Liver (tissue), 9 donors: ENCODE results near the gene LRCH4. TPM values are rescaled to one million over a fixed set of nuclear protein-coding genes. Genes with fewer than 3 reads are reported as not detected.

Experiments
- DNase-seq: peaks from one replicate; pipeline ENCODE4 v3.0.0-alpha.2; 2017; ENCODE audit warnings: low spot score
- H3K27ac ChIP-seq, 2 donors: one replicate each; pipeline ENCODE4 v1.7.0; 2013; ENCODE audit warnings: inconsistent platforms in 2 of 2, low read length in 2 of 2, control low read depth in 1 of 2, low read depth in 1 of 2, mild to moderate bottlenecking in 1 of 2
- H3K27me3 ChIP-seq, 4 donors: one replicate each; pipeline versions ENCODE4 v1.6.1 to v1.7.0; 2013; ENCODE audit warnings: low read length in 3 of 4, inconsistent platforms in 1 of 4, mild to moderate bottlenecking in 1 of 4, moderate library complexity in 1 of 4; ENCODE audit not compliant: control insufficient read depth in 4 of 4, insufficient read depth in 4 of 4
- H3K36me3 ChIP-seq, 4 donors: one replicate each; pipeline versions ENCODE4 v1.6.1 to v1.7.0; 2013; ENCODE audit warnings: low read length in 3 of 4, mild to moderate bottlenecking in 3 of 4, low read depth in 1 of 4, moderate library complexity in 1 of 4; ENCODE audit not compliant: control insufficient read depth in 4 of 4, insufficient read depth in 3 of 4
- H3K4me1 ChIP-seq, 4 donors: one replicate each; pipeline versions ENCODE4 v1.6.1 to v1.7.0; 2013; ENCODE audit warnings: low read length in 3 of 4, mild to moderate bottlenecking in 3 of 4, moderate library complexity in 1 of 4; ENCODE audit not compliant: control insufficient read depth in 4 of 4, insufficient read depth in 4 of 4
- H3K4me3 ChIP-seq, 3 donors: one replicate each; pipeline versions ENCODE4 v1.6.1 to v1.7.0; 2013; ENCODE audit warnings: low read length in 3 of 3, control low read depth in 1 of 3, low read depth in 1 of 3, mild to moderate bottlenecking in 1 of 3
- H3K9ac ChIP-seq, 2 donors: one replicate each; pipeline ENCODE4 v1.7.0; 2013; ENCODE audit warnings: low read length in 2 of 2, mild to moderate bottlenecking in 2 of 2, moderate library complexity in 2 of 2, control low read depth in 1 of 2, low read depth in 1 of 2
- H3K9me3 ChIP-seq, 4 donors: one replicate each; pipeline versions ENCODE4 v1.6.1 to v1.7.0; 2013; ENCODE audit warnings: low read length in 3 of 4; ENCODE audit not compliant: control insufficient read depth in 4 of 4
- HNF4A ChIP-seq, 2 donors: conservative IDR thresholded peaks; 2 replicates each; pipeline ENCODE4 v1.6.1; 2016; ENCODE audit warnings: antibody characterized with exemption in 2 of 2, mild to moderate bottlenecking in 2 of 2
- NR2F2 ChIP-seq: IDR thresholded peaks from 2 replicates; pipeline ENCODE4 v1.6.1; 2016; ENCODE audit warnings: antibody characterized with exemption
- RXRA ChIP-seq, 2 donors: IDR thresholded peaks; 2 replicates each; pipeline ENCODE4 v1.6.1; 2017 to 2018; ENCODE audit warnings: antibody characterized with exemption in 2 of 2, mild to moderate bottlenecking in 1 of 2
- SP1 ChIP-seq: IDR thresholded peaks from 2 replicates; pipeline ENCODE4 v1.6.1; 2018; ENCODE audit warnings: antibody characterized with exemption, mild to moderate bottlenecking
- TAF1 ChIP-seq: conservative IDR thresholded peaks from 2 replicates; pipeline ENCODE4 v1.6.1; 2016; ENCODE audit warnings: antibody characterized with exemption, mild to moderate bottlenecking
- WGBS: extraction: QIAGEN DNeasy Blood & Tissue Kit; methylation state at CpG from one replicate; pipeline ENCODE4 v1.1.7; 2013; 5-methylcytosine and 5-hydroxymethylcytosine counted together
- polyA plus RNA-seq, 2 donors: library from polyadenylated mRNA; stranded (reverse) in 1 of 2; unstranded in 1 of 2; fragments of 200-250 nt in 1 of 2; fragments of >200 nt in 1 of 2; fragmentation: Nextera tagmentation in 1 of 2; extraction: Ambion mirVana in 1 of 2; gene quantifications; one replicate each; pipeline versions ENCODE4 v1.2.1 to v1.2.3, GENCODE V29; 2013 to 2015
- total RNA-seq, 2 donors: library from RNA; depleted of rRNA; stranded (reverse); fragments of >200 nt; gene quantifications; one replicate each; pipeline ENCODE4 v1.2.3, GENCODE V29; 2014
- TF ChIP-seq, protein P1 (sequence below): IDR thresholded peaks from 2 replicates; pipeline ENCODE4 v1.6.1; 2016; ENCODE audit warnings: antibody characterized with exemption
- TF ChIP-seq, protein P2 (sequence below): fragments of 150-350 bp; IDR thresholded peaks from 2 replicates; pipeline ENCODE4 v1.5.1; 2017; ENCODE audit warnings: improper control_type of control experiment, low read depth, low read length; ENCODE audit not compliant: missing input control
- TF ChIP-seq, protein P3 (sequence below): IDR thresholded peaks from 2 replicates; pipeline ENCODE4 v1.6.1; 2016; ENCODE audit warnings: antibody characterized with exemption
- TF ChIP-seq, protein P4 (sequence below): IDR thresholded peaks from 2 replicates; pipeline ENCODE4 v1.6.1; 2016; ENCODE audit warnings: antibody characterized with exemption, mild to moderate bottlenecking
- donor health status: healthy.
- donor health status: healthy.
- donor health status: healthy.
- donor health status: healthy.
- donor health status: healthy.

Gene LRCH4
- total and polyA plus RNA-seq, 4 donors, result 8.2 to 25.8 (median 13.0) TPM

DNA sequence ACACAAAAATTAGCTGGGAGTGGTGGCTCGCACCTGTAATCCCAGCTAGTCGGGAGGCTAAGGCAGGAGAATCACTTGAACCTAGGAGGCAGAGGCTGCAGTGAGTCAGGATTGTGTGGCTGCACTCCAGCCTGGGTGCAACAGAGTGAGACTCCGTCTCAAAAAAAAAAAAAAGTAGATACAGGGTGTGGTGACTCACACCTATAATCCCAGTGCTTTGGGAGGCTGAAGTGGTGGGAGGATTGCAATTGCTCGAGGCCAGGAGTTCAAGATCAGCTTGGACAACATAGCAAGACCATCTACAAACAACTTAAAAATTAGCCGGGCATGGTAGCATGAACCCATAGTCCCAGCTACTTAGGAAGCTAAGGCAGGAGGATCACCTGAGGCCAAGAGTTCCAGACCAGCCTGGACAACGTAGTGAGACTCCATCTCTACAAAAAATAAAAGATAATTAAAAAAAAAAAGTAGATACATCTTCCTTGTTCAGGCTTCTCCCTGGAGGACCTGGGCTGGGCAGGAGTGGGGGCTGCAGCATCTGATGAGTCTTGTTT, 28.5 kb upstream of the LRCH4 start:
- Histone ChIP-seq H3K9me3 (no peaks in the 10 kb centered on the region), H3K36me3 (no peaks in the 10 kb centered on the region), H3K4me3 (no peak overlapping the region), H3K27me3 (no peaks in the 10 kb centered on the region), H3K4me1 (peaks cover 3 to 19% (median 14%) of the 10 kb centered on the region in 4 donors), H3K9ac (no peak overlapping the region), H3K27ac (no peak overlapping the region)
- no peak for DNase-seq
- TF ChIP-seq, protein P1, sequence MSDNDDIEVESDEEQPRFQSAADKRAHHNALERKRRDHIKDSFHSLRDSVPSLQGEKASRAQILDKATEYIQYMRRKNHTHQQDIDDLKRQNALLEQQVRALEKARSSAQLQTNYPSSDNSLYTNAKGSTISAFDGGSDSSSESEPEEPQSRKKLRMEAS, result no peak
- TF ChIP-seq HNF4A (conservative IDR thresholded peaks at IDR 0.05) (no peak), TAF1 (no peak)
- TF ChIP-seq, protein P2, sequence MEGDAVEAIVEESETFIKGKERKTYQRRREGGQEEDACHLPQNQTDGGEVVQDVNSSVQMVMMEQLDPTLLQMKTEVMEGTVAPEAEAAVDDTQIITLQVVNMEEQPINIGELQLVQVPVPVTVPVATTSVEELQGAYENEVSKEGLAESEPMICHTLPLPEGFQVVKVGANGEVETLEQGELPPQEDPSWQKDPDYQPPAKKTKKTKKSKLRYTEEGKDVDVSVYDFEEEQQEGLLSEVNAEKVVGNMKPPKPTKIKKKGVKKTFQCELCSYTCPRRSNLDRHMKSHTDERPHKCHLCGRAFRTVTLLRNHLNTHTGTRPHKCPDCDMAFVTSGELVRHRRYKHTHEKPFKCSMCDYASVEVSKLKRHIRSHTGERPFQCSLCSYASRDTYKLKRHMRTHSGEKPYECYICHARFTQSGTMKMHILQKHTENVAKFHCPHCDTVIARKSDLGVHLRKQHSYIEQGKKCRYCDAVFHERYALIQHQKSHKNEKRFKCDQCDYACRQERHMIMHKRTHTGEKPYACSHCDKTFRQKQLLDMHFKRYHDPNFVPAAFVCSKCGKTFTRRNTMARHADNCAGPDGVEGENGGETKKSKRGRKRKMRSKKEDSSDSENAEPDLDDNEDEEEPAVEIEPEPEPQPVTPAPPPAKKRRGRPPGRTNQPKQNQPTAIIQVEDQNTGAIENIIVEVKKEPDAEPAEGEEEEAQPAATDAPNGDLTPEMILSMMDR, result no peak
- TF ChIP-seq, protein P3, sequence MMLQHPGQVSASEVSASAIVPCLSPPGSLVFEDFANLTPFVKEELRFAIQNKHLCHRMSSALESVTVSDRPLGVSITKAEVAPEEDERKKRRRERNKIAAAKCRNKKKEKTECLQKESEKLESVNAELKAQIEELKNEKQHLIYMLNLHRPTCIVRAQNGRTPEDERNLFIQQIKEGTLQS, result no peak
- 94% methylated on average over 6 of the region's 6 CpGs for WGBS

DNA sequence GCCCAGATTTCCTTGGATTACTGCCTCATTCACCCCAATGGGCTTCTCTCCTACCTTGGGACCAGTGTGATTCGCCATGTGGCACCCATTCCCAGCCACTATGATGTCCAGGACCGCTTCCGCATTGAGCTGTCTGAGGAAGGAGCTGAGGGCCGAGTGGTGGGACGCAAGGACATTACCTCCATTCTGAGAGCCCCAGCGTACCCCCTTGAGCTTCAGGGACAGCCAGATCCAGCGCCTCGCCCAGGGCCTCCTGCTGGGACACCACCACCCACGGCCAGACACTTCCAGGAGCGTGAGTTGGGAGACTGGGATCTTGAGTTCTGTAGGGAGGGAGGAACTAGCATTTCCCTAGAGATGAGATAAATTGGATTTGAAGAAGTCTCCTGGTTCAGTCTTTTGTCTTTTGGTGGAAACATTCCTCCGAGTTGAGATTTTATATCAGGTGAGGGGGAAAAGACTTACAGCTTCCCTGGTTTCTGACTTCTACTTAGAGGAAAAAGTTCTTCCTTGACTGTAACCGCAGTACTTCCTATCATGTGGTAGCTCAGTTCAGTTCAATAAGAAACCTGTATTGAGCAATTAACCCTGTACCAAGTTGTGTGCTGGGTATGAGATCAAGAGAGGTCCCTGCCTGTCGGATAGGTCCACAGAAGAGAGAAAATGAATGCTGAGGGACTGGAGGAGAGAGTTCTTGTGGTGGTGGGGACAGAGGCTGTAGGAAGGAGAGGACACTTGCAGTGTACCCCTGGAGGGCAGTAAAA, 27.7 kb upstream of the LRCH4 start:
- Histone ChIP-seq H3K36me3 (no peaks in the 10 kb centered on the region), H3K27ac (no peak overlapping the region), H3K27me3 (no peaks in the 10 kb centered on the region), H3K4me3 (no peak overlapping the region), H3K9ac (no peak overlapping the region), H3K4me1 (peaks cover 3 to 19% (median 14%) of the 10 kb centered on the region in 4 donors), H3K9me3 (no peaks in the 10 kb centered on the region)
- WGBS, result 91% methylated on average over 13 of the region's 13 CpGs
- DNase-seq, result no peak
- TF ChIP-seq, protein P4, sequence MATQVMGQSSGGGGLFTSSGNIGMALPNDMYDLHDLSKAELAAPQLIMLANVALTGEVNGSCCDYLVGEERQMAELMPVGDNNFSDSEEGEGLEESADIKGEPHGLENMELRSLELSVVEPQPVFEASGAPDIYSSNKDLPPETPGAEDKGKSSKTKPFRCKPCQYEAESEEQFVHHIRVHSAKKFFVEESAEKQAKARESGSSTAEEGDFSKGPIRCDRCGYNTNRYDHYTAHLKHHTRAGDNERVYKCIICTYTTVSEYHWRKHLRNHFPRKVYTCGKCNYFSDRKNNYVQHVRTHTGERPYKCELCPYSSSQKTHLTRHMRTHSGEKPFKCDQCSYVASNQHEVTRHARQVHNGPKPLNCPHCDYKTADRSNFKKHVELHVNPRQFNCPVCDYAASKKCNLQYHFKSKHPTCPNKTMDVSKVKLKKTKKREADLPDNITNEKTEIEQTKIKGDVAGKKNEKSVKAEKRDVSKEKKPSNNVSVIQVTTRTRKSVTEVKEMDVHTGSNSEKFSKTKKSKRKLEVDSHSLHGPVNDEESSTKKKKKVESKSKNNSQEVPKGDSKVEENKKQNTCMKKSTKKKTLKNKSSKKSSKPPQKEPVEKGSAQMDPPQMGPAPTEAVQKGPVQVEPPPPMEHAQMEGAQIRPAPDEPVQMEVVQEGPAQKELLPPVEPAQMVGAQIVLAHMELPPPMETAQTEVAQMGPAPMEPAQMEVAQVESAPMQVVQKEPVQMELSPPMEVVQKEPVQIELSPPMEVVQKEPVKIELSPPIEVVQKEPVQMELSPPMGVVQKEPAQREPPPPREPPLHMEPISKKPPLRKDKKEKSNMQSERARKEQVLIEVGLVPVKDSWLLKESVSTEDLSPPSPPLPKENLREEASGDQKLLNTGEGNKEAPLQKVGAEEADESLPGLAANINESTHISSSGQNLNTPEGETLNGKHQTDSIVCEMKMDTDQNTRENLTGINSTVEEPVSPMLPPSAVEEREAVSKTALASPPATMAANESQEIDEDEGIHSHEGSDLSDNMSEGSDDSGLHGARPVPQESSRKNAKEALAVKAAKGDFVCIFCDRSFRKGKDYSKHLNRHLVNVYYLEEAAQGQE, result no peak
- TF ChIP-seq RXRA (IDR thresholded peaks at IDR 0.05) (no peak), NR2F2 (no peak), SP1 (no peak)
- TF ChIP-seq, protein P1, result no peak
- TF ChIP-seq, protein P3, result no peak
